Trophoblast cell (in vitro differentiated cells and primary cell): ENCODE data around the gene UBE2G2.

Experiments
- DNase-seq, 2 donors: peaks; one replicate each; pipeline ENCODE4 v3.0.0-alpha.2; 2016
- H2AFZ ChIP-seq: 2 replicates; pipeline ENCODE4 v1.6.1; 2013; ENCODE audit warnings: low read length, moderate library complexity, mild to moderate bottlenecking; ENCODE audit not compliant: insufficient read depth, poor library complexity
- H2AK5ac ChIP-seq: 2 replicates; pipeline ENCODE4 v1.6.1; 2013; ENCODE audit warnings: mild to moderate bottlenecking, low read length
- H2BK120ac ChIP-seq: 2 replicates; pipeline ENCODE4 v1.6.1; 2013; ENCODE audit warnings: low read length, mild to moderate bottlenecking, moderate library complexity; ENCODE audit not compliant: insufficient read depth, poor library complexity
- H2BK12ac ChIP-seq: 2 replicates; pipeline ENCODE4 v1.6.1; 2013; ENCODE audit warnings: mild to moderate bottlenecking, low read length, moderate library complexity
- H2BK5ac ChIP-seq: 2 replicates; pipeline ENCODE4 v1.6.1; 2013; ENCODE audit warnings: low read length, low read depth, moderate library complexity, mild to moderate bottlenecking; ENCODE audit not compliant: poor library complexity
- H3K14ac ChIP-seq: 2 replicates; pipeline ENCODE4 v1.6.1; 2013; ENCODE audit warnings: mild to moderate bottlenecking, low read length
- H3K18ac ChIP-seq: 2 replicates; pipeline ENCODE4 v1.6.1; 2013; ENCODE audit warnings: mild to moderate bottlenecking, low read length
- H3K23ac ChIP-seq: 2 replicates; pipeline ENCODE4 v1.6.1; 2013; ENCODE audit warnings: low read length
- H3K27ac ChIP-seq: 2 replicates; pipeline ENCODE4 v1.5.1; 2013; ENCODE audit warnings: low read depth, mild to moderate bottlenecking, inconsistent platforms, low read length, moderate library complexity
- H3K27me3 ChIP-seq: 2 replicates; pipeline ENCODE4 v1.6.1; 2013; ENCODE audit warnings: inconsistent platforms, mild to moderate bottlenecking, low read length, moderate library complexity; ENCODE audit not compliant: insufficient read depth
- H3K36me3 ChIP-seq, 2 experiments: 1 replicate in 1 of 2; 2 replicates in 1 of 2; pipeline ENCODE4 v1.6.1; 2013; ENCODE audit warnings: low read length in 2 of 2, mild to moderate bottlenecking in 2 of 2, moderate library complexity in 1 of 2; ENCODE audit not compliant: insufficient read depth in 2 of 2, control insufficient read depth in 1 of 2
- H3K4ac ChIP-seq: 2 replicates; pipeline ENCODE4 v1.6.1; 2013; ENCODE audit warnings: low read depth, mild to moderate bottlenecking, low read length, moderate library complexity
- H3K4me1 ChIP-seq, 2 experiments: 1 replicate in 1 of 2; 2 replicates in 1 of 2; pipeline ENCODE4 v1.6.1; 2013; ENCODE audit warnings: low read length in 2 of 2, mild to moderate bottlenecking in 2 of 2, moderate library complexity in 1 of 2; ENCODE audit not compliant: insufficient read depth in 2 of 2, control insufficient read depth in 1 of 2
- H3K4me2 ChIP-seq: 2 replicates; pipeline ENCODE4 v1.6.1; 2013; ENCODE audit warnings: inconsistent platforms, mild to moderate bottlenecking, low read length, moderate library complexity
- H3K4me3 ChIP-seq: 2 replicates; pipeline ENCODE4 v1.5.1; 2013; ENCODE audit warnings: mild to moderate bottlenecking, low read depth, low read length, inconsistent platforms
- H3K79me1 ChIP-seq: one replicate; pipeline ENCODE4 v1.6.1; 2013; ENCODE audit warnings: low read length
- H3K79me2 ChIP-seq: 2 replicates; pipeline ENCODE4 v1.6.1; 2013; ENCODE audit warnings: low read length, mild to moderate bottlenecking; ENCODE audit not compliant: control insufficient read depth, insufficient read depth, poor library complexity
- H3K9ac ChIP-seq: 2 replicates; pipeline ENCODE4 v1.6.1; 2013; ENCODE audit warnings: mild to moderate bottlenecking, low read length
- H3K9me3 ChIP-seq: 2 replicates; pipeline ENCODE4 v1.6.1; 2013; ENCODE audit warnings: low read depth, mild to moderate bottlenecking, control low read depth, inconsistent platforms, low read length; ENCODE audit not compliant: insufficient read depth
- H4K12ac ChIP-seq: 2 replicates; pipeline ENCODE4 v1.6.1; 2013; ENCODE audit warnings: low read depth, mild to moderate bottlenecking, low read length, moderate library complexity
- H4K8ac ChIP-seq: 2 replicates; pipeline ENCODE4 v1.6.1; 2013; ENCODE audit warnings: low read depth, mild to moderate bottlenecking, low read length, moderate library complexity
- H4K91ac ChIP-seq: one replicate; pipeline ENCODE4 v1.6.1; 2013; ENCODE audit warnings: low read depth, mild to moderate bottlenecking, low read length, moderate library complexity
- WGBS: extraction: QIAGEN DNeasy Blood & Tissue Kit; methylation state at CpG from one replicate; pipeline ENCODE4 v1.1.7; 2013; ENCODE audit warnings: missing lambda C conversion rate; ENCODE audit not compliant: insufficient read length, insufficient coverage; ENCODE audit errors: extremely low coverage; 5-methylcytosine and 5-hydroxymethylcytosine counted together

The UBE2G2 gene

GRCh38 chr21:44729336-44730027 lies 72.1 kb downstream of the UBE2G2 start:
- Histone ChIP-seq H3K36me3 (no peaks in the 10 kb centered on the region), H3K4ac (no peak overlapping the region), H3K27me3 (no peaks in the 10 kb centered on the region), H2AFZ (no peak overlapping the region), H4K8ac (no peak overlapping the region), H2BK12ac (no peak overlapping the region), H4K91ac (no peak overlapping the region), H4K12ac (no peak overlapping the region), H3K9ac (no peak overlapping the region), H2AK5ac (no peak overlapping the region), H3K79me2 (no peaks in the 10 kb centered on the region), H3K9me3 (peaks cover 4% of the 10 kb centered on the region), H2BK120ac (no peak overlapping the region), H3K14ac (no peak overlapping the region), H3K4me1 (no peaks in the 10 kb centered on the region), H2BK5ac (no peak overlapping the region), H3K4me3 (no peak overlapping the region), H3K79me1 (no peaks in the 10 kb centered on the region), H3K18ac (no peak overlapping the region), H3K4me2 (no peak overlapping the region), H3K27ac (no peak overlapping the region), H3K23ac (no peak overlapping the region)
- DNase-seq = no peak
- no CpG with 5 or more reads among the region's 23 CpGs for WGBS

DNA sequence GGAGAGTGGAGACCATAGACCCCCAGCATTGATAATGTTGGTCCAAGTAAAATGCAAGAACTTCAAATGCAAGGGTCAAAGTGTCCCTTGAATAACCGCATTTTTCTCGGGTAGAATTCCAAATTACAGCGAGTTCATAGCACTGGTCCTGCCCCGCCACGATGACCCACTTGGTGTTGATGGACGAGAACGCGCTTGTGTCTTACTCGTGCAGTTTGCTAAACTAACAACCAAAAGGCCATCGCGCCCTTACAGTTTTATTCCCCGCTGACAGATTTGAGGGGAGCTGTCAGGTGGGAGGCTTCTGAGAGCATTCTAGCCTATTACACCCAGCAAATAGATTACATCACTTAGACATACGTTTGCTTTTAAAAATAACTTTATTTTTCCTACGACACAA lies 72.9 kb downstream of the UBE2G2 start:
- Histone ChIP-seq H4K12ac (no peak overlapping the region), H3K27me3 (no peaks in the 10 kb centered on the region), H2AFZ (no peak overlapping the region), H3K4me2 (no peak overlapping the region), H3K9me3 (peaks cover 5% of the 10 kb centered on the region), H3K79me1 (no peaks in the 10 kb centered on the region), H3K9ac (no peak overlapping the region), H3K4me1 (peaks cover 0 to under 1% of the 10 kb centered on the region in 2 experiments), H3K4me3 (no peak overlapping the region), H3K36me3 (no peaks in the 10 kb centered on the region), H2BK12ac (no peak overlapping the region), H3K79me2 (no peaks in the 10 kb centered on the region), H2BK120ac (no peak overlapping the region), H3K18ac (no peak overlapping the region), H3K27ac (no peak overlapping the region), H2AK5ac (no peak overlapping the region), H3K23ac (no peak overlapping the region), H2BK5ac (no peak overlapping the region), H4K91ac (no peak overlapping the region), H3K4ac (no peak overlapping the region), H4K8ac (no peak overlapping the region), H3K14ac (no peak overlapping the region)
- DNase-seq = no peak
- WGBS = no CpG with 5 or more reads among the region's 14 CpGs

GRCh38 chr21:44727757-44728156 lies 73.9 kb downstream of the UBE2G2 start:
- no peak overlapping the region for H3K9ac ChIP-seq
- H2BK120ac ChIP-seq = no peak overlapping the region
- no peaks in the 10 kb centered on the region for H3K79me2 ChIP-seq
- H3K36me3 ChIP-seq = no peaks in the 10 kb centered on the region
- no peak overlapping the region for H4K8ac ChIP-seq
- peaks cover 6% of the 10 kb centered on the region for H3K9me3 ChIP-seq
- no peak overlapping the region for H4K91ac ChIP-seq
- no peak overlapping the region for H3K18ac ChIP-seq
- H3K4ac ChIP-seq = no peak overlapping the region
- DNase-seq = no peak
- no CpG with 5 or more reads among the region's 9 CpGs for WGBS
- H3K27me3 ChIP-seq = no peaks in the 10 kb centered on the region
- no peak overlapping the region for H2BK12ac ChIP-seq
- H3K14ac ChIP-seq = no peak overlapping the region
- H3K27ac ChIP-seq = no peak overlapping the region
- H4K12ac ChIP-seq = no peak overlapping the region
- no peak overlapping the region for H3K23ac ChIP-seq
- H2BK5ac ChIP-seq = no peak overlapping the region
- no peak overlapping the region for H3K4me2 ChIP-seq
- H2AK5ac ChIP-seq = no peak overlapping the region
- no peak overlapping the region for H3K4me3 ChIP-seq
- H3K79me1 ChIP-seq = no peaks in the 10 kb centered on the region
- H3K4me1 ChIP-seq = peaks cover 0 to 8% of the 10 kb centered on the region in 2 experiments
- H2AFZ ChIP-seq = no peak overlapping the region

DNA sequence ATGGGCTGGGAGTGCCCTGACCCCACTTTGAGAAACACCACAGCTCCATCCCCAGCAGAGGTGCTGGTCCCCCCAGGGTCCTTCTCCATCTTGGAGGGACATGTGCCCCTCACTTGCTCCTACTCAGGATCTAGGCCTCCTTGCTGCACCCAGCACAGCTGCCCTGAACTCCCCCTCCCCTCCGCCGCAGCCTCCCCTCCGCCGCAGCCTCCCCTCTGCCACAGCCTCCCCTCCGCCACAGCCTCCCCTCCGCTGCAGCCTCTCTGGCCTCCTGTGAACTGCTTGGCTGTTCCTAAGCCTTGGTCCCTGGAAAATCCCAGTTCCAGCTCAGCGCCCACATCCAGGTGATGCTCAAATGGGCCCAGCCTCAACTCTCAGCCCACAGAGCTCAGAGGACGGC lies 74.3 kb downstream of the UBE2G2 start:
- H3K4me3 ChIP-seq = no peak overlapping the region
- no peak overlapping the region for H2BK12ac ChIP-seq
- H2AK5ac ChIP-seq = no peak overlapping the region
- no peaks in the 10 kb centered on the region for H3K27me3 ChIP-seq
- H3K79me2 ChIP-seq = no peaks in the 10 kb centered on the region
- H3K14ac ChIP-seq = no peak overlapping the region
- no peak overlapping the region for H4K12ac ChIP-seq
- no CpG with 5 or more reads among the region's 8 CpGs for WGBS
- no peaks in the 10 kb centered on the region for H3K36me3 ChIP-seq
- H3K4me1 ChIP-seq = peaks cover 0 to 8% of the 10 kb centered on the region in 2 experiments
- DNase-seq = no peak
- H3K4ac ChIP-seq = no peak overlapping the region
- no peaks in the 10 kb centered on the region for H3K79me1 ChIP-seq
- H2BK120ac ChIP-seq = no peak overlapping the region
- H4K8ac ChIP-seq = no peak overlapping the region
- no peak overlapping the region for H4K91ac ChIP-seq
- no peak overlapping the region for H3K18ac ChIP-seq
- no peak overlapping the region for H3K9ac ChIP-seq
- H3K4me2 ChIP-seq = no peak overlapping the region
- no peak overlapping the region for H3K27ac ChIP-seq
- no peak overlapping the region for H2BK5ac ChIP-seq
- H3K9me3 ChIP-seq = peaks cover 6% of the 10 kb centered on the region
- no peak overlapping the region for H2AFZ ChIP-seq
- H3K23ac ChIP-seq = no peak overlapping the region
